ENCODE results near the gene SMS.

DNA sequence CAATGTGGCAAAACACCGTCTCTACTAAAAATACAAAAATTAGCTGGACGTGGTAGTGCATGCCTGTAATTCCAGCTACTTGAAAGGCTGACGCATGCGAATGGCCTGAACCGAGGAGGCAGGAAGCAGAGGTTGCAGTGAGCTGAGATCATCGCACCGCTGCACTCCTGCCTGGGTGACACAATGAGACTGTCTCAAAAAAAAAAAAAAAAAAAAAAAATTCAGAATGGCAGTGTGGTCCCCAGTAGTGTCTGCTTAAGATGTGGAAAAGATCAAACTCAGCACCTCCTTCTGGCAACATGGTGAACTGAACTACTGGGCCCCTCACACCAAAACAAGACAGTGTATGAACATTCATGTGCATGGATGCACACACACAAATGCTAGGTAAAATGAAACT lies 32.2 kb downstream of the SMS start:
- TF ChIP-seq, protein P1, sequence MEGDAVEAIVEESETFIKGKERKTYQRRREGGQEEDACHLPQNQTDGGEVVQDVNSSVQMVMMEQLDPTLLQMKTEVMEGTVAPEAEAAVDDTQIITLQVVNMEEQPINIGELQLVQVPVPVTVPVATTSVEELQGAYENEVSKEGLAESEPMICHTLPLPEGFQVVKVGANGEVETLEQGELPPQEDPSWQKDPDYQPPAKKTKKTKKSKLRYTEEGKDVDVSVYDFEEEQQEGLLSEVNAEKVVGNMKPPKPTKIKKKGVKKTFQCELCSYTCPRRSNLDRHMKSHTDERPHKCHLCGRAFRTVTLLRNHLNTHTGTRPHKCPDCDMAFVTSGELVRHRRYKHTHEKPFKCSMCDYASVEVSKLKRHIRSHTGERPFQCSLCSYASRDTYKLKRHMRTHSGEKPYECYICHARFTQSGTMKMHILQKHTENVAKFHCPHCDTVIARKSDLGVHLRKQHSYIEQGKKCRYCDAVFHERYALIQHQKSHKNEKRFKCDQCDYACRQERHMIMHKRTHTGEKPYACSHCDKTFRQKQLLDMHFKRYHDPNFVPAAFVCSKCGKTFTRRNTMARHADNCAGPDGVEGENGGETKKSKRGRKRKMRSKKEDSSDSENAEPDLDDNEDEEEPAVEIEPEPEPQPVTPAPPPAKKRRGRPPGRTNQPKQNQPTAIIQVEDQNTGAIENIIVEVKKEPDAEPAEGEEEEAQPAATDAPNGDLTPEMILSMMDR (IDR thresholded peaks at IDR 0.05) = no peak
- TF ChIP-seq POLR2AphosphoS5 (IDR thresholded peaks at IDR 0.05) = no peak

Measured in breast epithelium (tissue), 3 donors.